CMK (cell line): ENCODE measurements around the gene FAF1.
A peak's percentile ranks its signal among the peaks of the same experiment; 100 is the strongest.
"Not testable (repeated sequence)": the region's sequence is repeated elsewhere in the genome, so short reads cannot be mapped to it uniquely, and the experiment has no call there.

Experiments
- DNase-seq: peaks from one replicate; pipeline ENCODE4 v3.0.0-alpha.2; 2010; ENCODE audit warnings: low read depth

FAF1 gene

DNA sequence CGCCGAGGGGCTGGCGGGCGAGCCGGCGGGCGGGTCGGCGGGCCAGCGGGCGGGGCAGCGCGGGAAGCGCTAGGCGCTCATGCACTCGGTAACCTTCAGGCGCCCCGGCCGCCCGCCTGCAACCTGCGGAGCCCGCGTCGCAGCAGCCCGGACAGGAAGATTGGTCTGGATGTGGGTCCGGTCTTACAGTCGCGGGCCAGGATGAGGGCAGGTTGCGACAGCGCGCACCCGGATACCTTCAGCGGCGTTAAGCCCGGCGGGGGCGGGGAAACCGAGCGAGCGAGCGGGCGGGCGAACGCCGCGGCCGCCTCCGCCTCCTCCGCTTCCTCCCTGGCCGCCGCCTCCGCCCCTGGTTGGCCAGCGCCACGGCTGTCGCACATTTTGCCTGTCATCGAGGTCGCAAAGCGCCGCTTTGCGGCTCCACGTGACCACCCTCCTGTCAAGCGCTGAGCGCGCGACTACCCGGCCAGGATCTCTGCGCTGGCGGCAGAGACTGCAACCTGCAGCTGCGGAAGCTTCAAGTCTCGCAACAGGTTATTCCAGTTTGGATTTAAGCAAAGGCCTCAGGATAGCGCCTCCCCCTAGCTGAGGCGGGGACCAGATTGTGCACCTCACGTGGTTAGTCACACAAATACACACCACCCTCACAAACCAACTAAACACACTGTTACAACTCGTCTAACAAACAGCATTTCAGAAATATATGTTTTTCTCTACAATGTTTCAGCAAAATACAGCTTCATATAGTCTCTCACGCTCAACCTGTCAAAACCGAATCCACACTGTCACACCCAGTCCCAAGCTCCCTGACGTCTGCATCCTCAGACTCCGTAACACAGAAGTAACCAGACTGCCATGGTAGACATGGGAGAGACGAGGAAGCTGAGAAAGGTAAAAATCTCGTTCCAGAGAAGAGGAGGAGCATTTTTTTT lies at the start of gene FAF1:
Gene FAF1 (minus strand): TSS at position 355 of the 932 bp plus-strand sequence. CDS start 456 bp downstream, outside the sequence.
- DNase-seq: peak; percentile 97

DNA sequence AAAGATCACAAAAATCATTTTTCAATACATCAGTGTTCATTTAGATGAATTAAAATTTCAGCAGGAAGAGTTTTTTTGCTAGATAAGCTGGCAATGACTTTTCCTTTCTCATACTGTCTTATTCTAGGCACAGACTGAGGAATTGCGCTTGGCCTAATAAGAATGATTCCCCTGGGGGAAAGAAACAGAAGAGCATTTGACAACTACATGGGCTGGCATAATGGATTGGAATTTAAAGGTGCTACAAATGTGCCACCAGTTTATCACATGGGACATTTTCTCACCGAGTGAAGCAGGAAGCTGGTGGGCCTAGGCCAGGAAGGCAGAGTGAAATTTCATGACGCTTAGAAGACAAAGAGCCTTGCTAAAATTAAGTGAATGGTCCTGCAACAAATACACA lies 49.3 kb upstream of the FAF1 start:
- no peak for DNase-seq

DNA sequence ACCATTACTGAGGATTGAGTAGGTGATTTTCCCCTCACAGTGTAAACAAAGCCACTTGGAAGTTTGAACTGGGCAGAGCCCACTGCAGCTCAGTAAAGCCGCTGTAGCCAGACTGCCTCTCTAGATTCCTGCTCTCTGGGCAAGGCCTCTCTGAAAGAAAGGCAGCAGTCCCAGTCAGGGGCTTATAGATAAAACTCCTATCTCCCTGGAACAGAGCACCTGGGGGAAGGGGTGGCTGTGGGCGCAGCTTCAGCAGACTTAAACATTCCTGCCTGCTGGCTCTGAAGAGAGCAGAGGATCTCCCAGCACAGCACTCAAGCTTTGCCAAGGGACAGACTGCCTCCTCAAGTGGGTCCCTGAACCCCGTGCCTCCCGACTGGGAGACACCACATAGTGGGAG lies 45.5 kb upstream of the FAF1 start:
- DNase-seq: not testable (repeated sequence)

DNA sequence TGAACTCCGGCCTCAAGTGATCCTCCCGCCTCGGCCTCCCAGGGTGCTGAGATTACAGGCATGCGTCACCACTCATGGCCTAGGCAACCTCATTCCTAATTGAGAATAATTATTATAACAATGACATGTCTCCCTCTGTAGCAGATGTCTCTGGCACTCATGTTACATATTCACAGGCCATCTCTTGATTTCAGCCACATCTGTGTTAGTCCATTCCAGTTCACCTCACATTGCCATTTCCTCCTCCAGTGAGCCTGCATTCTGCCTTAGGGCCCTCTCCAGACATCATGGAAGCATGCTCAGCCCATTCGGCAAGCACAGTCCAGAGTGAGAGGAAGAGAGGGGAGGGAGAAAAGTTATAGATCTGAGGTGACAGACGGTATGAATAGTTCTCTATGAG lies 42.4 kb upstream of the FAF1 start:
- no peak for DNase-seq

DNA sequence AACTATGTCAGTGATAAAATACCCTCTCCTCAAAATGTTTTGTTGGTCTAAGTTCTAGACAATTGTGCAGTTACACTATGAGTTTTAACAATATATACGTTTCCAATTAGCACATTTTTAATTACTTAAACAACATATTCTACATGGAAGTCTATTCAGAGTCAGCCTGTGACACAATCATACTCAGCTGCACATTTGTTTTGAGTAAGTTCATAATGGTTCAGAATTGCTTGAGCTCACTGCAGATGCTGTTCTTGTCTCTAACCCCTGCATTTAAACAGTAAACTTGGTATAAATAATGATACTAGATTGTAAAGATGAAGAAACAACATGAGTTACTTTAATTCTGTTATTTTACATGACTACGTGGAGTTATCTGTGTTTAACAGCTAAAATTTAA lies 40.6 kb upstream of the FAF1 start:
- no peak for DNase-seq

DNA sequence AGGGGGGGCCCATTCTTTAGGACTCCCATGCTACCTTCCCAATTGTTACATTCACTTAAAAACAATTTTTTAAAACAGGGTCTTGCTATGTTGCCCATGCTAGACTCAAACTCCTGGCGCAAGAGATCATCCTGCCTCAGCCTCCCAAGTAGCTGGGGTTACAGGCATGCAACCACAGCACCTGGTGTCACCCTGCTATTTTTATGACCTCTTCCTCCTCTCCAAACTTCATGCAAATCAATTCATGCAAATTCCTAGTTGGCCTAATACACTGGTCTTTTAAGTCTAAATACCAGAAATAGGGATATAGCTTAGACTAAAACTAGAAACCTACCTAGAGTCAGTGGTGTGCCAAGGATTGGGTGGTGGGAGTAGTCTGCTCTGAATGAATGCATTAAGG lies 40.1 kb upstream of the FAF1 start:
- no peak for DNase-seq

DNA sequence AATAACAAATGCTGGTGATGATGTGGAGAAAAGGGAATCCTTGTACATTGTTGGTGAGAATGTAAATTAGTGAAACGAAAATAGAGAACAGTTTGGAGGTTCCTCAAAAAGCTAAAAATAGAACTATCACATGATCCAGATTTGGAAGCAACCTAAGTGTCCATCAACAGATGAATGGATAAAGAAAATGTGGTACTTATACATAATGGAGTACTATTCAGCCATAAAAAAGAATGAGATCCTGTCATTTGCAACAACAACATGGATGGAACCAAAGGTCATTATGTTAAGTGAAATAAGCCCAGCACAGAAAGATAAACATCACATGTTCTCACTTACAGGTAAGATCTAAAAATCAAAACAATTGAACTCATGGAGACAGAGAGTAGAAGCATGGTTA lies 39.3 kb upstream of the FAF1 start:
- not testable (repeated sequence) for DNase-seq

DNA sequence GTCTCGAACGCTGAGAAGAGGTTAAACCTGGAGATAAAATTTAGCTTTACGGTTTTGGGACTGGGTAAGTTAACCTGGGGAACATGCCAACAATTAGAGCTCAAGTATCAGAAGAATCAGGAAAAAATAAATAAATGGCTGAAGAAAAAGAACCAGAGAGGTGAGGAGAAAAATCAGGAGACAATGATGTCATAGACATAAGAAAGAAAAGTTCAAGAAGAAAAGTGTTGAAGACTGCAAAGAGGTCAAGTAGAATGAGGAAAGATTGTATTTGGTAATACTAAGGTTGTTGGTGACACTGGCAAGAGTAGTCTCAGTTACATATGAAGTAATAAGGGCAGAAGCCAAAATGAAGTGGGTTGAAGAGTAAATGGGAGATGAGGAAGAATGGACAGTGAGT lies 36.0 kb upstream of the FAF1 start:
- DNase-seq: no peak

DNA sequence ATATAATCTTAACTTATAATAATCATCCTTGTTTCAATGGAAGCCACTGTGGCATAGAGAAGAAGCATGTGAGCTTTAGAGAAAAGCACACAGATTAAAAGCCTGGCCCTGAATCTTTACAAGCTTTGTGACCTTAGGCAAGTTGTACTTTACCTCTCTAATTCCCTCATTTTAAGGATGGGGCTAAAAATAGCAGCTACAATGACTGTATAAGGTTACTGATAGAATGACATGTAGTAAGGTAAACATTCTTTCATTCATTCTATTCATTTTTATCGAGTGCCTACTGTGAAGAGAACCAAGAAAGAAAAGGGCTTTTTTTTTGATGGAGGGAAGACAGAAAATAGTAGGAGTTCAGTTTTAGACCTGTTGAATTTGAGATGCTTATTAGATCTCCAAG lies 35.6 kb upstream of the FAF1 start:
- DNase-seq: no peak

DNA sequence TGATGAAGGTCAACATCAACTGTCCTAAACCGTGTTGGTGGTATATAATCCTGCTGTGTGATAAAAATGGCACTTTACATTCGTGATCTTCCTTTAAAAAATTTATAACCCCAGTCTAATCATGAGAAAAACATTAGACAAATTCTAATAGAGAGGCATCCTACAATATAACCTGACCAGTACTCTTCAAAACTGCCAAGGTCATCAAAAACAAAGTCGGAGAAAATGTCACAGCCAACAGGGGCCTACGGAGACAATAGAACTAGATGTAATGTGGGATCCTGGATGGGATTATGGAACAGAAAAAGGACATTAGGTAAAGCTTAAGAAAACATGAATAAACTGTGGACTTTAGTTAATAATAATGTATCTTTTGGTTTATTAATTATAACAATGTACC lies 34.9 kb upstream of the FAF1 start:
- DNase-seq: no peak

DNA sequence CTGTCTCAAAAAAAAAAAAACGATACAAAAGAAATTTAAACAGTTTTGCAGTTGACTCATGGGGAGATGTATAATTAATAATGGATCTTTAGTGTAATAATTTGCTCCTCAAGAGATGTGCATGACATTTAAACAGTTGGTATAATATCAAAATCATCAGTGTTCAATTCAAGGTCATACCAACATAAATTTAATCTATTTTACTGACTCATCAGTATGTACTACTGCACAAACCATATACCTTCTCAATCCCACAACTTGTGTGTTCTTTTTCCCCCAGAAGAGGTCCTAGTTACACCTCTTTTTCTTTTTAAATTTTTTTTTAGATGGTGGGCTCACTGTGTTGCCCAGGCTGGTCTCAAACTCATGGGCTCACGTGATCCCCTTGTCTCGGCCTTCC lies 33.6 kb upstream of the FAF1 start:
- DNase-seq: no peak

DNA sequence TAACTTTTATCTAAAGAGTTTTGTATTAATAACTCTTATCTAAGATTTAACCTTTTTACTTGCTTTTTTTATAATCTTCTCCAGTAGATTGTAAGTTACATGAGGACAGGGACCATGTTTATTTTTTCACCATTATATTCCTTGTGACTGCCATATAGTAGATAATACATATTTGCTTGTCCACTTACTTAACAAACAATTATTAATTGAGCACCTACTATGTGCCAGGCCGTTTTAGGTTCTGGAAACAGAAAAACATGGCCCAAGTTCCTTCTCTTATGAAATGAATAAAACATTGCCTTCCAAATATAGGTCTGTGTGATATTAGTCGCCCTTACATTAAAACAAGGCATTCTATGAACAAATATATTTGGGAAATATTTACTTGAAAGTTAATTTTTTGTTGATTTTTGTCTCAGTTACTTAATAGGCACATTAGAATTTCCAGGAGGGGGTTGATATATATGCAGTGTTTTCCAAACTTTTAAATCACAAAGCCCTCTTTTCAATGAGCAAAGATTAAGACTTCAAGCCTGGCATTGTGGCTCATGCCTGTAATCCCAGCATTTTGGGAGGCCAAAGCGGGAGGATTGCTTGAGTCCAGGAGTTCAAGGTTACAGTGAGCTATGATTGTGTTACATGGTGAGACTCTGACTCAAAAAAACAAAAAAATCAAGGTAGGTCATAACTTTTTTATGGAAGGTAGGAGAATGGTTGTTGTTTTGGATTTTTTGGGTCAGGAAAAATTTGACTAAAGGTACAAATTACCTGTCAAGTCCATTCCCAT lies 32.7 kb upstream of the FAF1 start:
- no peak for DNase-seq

DNA sequence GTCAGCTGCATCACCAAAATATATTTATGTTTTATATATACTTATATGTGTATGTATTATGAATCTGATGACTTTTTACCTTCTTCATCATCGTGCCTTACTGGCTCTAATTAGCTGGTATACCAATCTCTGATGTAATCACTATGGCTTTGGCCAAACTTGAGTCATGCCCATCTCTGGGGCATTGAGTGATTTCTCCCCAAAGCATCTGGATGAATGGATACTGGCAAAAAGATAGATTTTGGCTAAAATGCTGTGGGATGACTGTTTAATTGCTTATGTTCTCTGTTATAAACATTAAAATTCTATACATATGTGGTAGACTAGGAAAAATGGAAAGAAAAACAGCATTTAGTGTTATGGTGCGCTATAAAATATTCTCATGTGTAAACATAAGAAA lies 29.6 kb upstream of the FAF1 start:
- no peak for DNase-seq

DNA sequence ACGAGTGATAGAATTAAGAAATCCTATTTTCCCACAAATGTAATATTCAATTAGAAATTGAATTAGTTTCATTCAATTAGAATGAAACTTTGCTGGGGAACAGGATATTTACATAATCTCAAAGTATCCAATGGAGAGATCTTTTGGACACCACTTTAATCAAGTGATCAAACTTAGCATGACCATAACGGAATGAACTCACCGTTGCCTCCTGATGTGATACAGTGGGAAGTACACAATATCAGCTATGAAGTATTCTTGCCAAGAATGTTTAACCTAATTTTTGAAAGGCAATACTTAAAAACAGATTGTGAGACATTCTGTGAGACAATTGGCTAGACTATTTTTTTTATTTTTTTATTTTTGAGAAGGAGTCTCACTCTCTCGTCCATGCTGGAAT lies 26.6 kb upstream of the FAF1 start:
- no peak for DNase-seq

DNA sequence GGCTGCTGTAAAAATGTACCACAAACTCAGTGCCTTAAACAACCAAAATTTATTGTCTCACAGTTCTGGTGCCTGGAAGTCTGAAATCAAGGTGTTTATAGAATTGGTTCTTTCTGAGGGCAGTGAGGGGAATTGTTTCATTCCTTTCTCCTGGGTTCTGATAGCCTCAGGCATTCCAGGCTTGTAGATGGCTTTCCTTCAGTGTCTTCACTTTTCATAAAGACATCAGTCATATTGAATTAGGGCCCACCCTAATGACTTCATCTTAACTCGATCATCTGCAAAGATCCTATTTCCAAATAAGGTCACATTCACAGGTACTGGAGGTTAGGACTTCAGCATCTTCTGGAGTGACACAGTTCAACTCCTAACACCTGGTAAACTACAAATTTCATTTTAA lies 25.0 kb upstream of the FAF1 start:
- no peak for DNase-seq

DNA sequence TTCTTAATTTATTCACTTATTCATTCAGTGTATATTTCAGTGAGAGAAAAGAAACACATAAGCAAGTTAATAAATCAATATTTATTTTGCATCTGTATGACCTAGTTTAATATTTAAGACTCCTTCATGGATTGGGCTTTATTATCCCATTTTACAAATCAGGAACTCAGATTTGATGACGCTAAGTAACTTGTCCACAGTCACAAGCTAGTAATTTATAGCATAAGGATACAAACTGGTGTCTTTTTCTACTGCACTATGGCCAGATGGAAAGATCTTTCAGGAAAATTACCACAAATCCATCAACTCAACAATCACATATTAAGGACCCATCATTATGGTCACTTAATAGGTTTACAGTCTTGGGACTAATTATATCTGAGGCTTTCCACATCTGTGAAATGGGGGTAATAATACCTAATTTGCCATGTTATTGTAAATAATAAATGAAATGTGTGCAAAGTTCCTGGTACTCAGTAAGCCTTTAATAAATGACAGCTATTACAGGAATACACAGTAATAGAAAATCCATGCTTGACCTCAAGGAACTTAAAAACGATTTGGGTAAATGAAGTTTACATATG lies 23.2 kb upstream of the FAF1 start:
- DNase-seq: no peak

DNA sequence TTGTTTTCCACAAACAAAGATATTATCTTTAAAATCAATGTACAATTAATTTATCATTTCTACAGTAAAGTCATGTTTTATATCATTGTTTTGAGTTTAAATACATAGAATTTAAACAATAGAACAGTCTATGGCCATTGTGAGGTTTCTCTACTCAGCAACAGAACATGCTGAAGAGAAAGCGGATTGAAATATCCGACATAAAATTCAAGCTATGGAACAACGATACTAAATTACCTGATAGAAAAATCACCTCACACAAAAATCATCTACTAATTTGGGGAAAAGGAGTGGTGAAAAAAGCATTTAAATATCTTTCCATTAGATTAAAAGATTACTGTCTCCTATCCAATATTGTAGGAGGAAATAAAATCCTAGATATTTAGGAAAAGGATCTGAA lies 22.5 kb upstream of the FAF1 start:
- DNase-seq: no peak

DNA sequence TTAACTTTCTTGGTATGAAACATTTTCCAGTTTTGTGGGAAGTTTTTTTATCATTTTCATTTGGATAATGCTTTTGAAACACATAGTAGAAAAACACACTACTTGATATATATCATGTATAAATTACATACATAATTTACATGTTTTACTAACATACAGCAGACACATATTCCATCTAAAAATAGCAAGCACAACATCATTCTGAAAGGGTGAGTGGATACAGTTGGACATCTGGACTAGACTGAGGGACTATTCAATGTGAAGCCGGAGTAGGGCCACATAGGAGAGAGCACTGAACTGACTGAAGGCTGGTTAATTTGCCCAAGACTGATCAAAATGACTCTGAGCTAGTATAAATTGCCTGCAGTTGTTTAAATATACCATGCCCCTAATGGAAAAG lies 21.7 kb upstream of the FAF1 start:
- no peak for DNase-seq

DNA sequence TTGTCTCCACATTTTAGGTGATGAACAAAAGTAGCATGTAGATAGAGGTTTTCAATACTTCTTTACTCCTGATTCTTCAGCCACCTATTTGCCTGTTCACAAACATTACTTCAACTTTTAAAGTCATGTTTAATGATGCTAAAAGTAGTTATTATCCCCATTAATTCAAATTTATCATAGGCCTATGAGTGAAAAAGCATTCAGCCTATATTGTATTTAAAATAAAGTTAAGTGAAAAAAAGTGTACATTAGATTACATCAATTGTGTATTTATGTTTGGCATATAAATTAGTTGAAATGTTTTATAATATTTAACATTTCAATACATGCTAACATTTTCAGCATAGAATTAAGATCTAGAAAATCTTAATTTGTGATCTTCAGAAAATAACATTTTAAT lies 20.4 kb upstream of the FAF1 start:
- DNase-seq: no peak

DNA sequence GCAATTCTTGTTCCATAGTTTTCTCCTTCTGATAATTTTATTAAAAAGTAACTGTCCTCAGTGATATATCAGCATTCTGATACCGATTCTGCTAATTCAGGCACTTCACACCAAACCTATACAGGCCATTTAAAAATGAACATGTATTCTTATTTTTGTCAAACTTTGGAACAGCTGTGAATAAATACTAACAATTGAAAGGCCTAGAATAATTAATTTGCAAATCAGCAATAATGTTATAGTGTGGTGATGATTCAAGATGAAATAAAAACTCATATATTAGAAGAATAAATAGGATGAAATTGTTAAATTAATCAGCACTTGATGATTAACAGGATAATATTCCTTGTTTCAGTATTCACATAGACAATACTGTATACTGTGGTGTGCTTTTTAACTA lies 19.9 kb upstream of the FAF1 start:
- DNase-seq: no peak

DNA sequence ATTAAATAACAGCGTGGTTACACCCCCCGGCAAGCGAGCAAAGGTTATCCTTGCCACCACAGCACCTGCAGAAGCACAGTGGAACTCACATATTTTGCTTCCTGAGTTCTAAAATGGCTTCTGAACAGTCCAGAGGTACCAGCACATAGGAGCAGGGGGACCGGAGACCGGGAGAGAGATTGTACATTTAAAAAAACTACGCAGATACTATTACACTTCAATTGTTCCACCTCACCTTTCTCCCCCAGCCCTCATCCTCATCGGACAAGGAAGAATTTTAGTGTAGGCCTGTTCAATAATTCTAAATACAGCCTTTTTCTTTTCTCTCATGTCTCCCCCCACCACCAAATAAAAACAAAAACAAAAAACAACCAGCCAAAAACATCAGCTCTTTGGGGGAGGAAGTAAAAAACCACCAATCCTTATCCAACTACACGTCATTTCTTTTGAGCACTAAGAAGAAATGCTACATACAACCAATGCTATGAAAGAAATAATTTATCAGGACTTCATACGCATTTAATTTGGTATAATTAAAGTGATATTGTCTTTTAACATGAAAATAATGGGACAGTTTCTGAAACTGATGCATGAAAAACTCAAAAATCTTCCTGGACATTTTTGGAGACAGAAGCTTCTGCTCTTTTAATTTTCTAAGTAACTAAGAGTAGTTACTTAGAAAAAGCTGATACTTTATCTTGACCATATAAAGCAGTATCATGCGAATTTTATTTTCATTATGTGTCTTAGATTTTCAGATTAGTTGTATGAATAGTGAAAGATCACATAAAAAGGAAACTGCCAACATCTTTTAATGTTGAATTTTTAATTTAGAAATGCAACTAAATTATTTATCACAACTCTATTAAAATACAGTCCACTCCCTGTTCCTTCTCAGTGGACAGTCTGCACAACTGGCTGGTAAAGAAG lies 19.1 kb upstream of the FAF1 start:
- no peak for DNase-seq
